Omental fat pad (tissue), 4 donors: ENCODE data around the gene P2RX5. TPM values are rescaled to one million over a fixed set of nuclear protein-coding genes. Genes with fewer than 3 reads are reported as not detected.
A peak's percentile ranks its signal among the peaks of the same experiment; 100 is the strongest.

Experiments
- ATAC-seq: fragments of 150-250 bp; one replicate; pipeline ENCODE4 v1.9.1; 2016; ENCODE audit warnings: mild to moderate bottlenecking, moderate library complexity; ENCODE audit not compliant: low FRiP score
- DNase-seq: peaks from one replicate; pipeline ENCODE4 v3.0.0-alpha.2; 2019; ENCODE audit warnings: low spot score
- CTCF ChIP-seq, 3 donors: fragments of 450-650 bp; IDR thresholded peaks; one replicate each; pipeline ENCODE4 v1.5.1; 2016 to 2017; ENCODE audit warnings: antibody characterized with exemption in 3 of 3, mild to moderate bottlenecking in 3 of 3, moderate library complexity in 2 of 3
- total RNA-seq, 4 donors: library from RNA; depleted of rRNA; stranded (reverse); fragments of >200 nt; gene quantifications; one replicate each; pipeline ENCODE4 v1.1.0, GENCODE V29; 2016

P2RX5 gene
- total RNA-seq, 4 donors from 2014 or later = 0.84 to 2.4 (median 0.94) TPM

DNA sequence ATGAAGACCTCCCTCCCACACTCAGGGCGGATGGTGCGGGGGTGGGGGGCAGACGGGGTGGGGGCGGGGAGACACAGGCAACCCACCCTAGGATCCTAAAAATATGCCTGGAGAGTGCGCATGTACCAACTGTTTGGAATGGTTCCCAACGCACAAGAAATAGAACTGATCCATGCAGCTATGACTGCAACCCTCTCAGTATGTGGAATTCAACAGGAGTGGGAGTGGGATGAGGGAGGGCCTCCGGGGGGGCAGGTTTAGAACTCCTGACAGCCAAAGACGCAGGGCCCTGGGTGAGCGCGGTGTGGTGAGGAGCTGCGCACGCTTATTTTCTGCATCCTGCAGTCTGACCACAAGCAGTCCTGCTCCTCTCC lies 1.1 kb upstream of the P2RX5 start:
- ATAC-seq = no peak
- DNase-seq = no peak
- TF ChIP-seq CTCF (IDR thresholded peaks at IDR 0.05) = no peak

DNA sequence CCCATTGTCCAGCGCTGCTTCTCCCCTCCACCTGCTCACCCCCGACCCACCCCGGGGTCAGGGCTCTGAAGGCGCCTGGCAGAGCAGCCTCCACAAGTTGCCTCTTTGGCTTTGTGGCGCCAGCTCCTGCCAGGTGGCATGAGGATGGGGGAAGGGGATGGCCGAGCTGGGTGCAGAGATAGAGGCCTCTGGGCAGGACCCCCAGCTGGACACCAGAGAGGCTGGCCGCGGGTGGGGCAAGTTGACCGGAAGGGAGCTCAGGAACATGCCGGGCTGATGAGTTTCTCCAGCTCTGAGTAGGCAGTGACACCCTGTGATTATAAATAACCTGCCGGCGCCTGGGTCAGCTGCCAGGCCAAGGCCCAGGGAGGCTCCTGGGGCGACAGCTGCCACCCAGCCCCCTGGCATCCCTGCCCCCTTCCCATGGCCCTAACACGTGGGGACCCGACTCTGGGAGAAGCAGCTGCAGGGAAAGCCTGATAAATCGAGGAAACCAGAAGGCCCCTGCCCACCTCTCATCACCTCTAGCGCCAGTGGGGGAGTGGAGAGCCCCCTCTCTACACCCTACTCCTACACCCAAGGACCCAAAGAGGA lies 729 bp downstream of the P2RX5 start:
- DNase-seq (no peak), ATAC-seq (peak; percentile 39)
- TF ChIP-seq CTCF (IDR thresholded peaks at IDR 0.05) = no peak

- ATAC-seq = no peak
- TF ChIP-seq CTCF (IDR thresholded peaks at IDR 0.05) = no peak
- DNase-seq = no peak
Measured at GRCh38 chr17:3693829-3694231, 2.1 kb downstream of the P2RX5 start.

DNA sequence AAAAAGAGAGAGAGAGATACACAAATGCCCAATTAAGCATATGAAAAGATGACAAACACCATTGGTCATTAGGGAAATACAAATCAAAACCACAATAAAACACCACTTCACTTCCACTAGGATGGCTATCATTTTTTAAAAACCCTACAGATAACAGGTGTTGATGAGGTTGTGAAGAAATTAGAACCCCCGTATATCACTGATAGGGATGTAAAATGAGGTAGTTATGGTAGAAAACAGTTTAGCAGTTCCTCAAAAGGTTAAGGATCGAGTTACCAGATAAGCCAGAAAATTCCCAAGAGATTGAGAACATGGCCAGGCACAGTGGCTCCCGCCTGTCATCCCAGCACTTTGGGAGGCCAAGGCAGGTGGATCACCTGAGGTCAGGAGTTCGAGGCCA lies 2.8 kb downstream of the P2RX5 start:
- TF ChIP-seq CTCF (IDR thresholded peaks at IDR 0.05) = no peak
- DNase-seq (no peak), ATAC-seq (no peak)

- TF ChIP-seq CTCF (IDR thresholded peaks at IDR 0.05) = no peak
- no peak for DNase-seq
- no peak for ATAC-seq
Measured at GRCh38 chr17:3692346-3692745, 3.6 kb downstream of the P2RX5 start.

GRCh38 chr17:3691617-3692067 lies 4.3 kb downstream of the P2RX5 start:
- TF ChIP-seq CTCF (IDR thresholded peaks at IDR 0.05) = no peak
- ATAC-seq = no peak
- no peak for DNase-seq

DNA sequence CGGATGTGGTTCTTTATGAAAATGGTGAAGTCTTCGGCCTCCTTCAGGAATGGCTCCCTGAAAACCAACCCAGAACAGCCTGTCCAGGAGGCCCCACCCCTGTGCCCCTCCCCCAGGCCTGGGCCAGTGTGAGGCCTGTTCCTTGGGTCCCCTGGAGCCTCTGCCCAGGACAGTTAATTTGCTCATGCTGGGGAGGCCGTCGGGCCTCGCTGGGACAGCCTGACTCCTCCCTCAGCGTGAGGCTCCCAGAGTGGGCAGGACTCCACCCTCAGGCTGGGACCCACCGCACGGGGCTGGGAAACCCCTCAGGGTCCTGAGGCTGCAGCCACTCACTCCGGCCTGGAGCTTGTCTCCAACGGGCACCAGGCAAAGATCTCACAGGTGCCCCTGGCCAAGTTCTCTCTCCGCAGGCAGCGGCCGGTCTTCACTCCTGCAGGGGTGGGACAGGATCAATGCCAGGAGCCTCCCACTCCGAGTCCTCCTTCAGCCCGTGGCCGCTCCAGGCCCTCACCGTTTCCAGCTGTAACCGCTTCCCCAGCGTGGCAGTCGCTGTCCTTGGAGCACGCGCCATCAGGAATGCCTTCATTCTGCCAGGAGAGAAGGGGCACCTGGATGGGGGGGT lies 5.8 kb downstream of the P2RX5 start:
- DNase-seq (no peak), ATAC-seq (no peak)
- TF ChIP-seq CTCF (IDR thresholded peaks at IDR 0.05) = no peak
